Uterus (tissue), 2 donors: ENCODE data around the gene ARHGAP42.

Experiments used
- POLR2A ChIP-seq, 2 donors: fragments of 450-650 bp; IDR thresholded peaks; one replicate each; pipeline ENCODE4 v1.6.1; 2016; ENCODE audit warnings: antibody characterized with exemption in 2 of 2, mild to moderate bottlenecking in 1 of 2, moderate library complexity in 1 of 2
- TF ChIP-seq, protein P1 (sequence below), 4 experiments: fragments of 200-600 bp in 2 of 4; fragments of 450-650 bp in 2 of 4; sonication (generic) in 2 of 4; IDR thresholded peaks; one replicate each; pipeline ENCODE4 v1.5.1; 2016 to 2019; ENCODE audit warnings: antibody characterized with exemption in 4 of 4, mild to moderate bottlenecking in 2 of 4, moderate library complexity in 1 of 4

DNA sequence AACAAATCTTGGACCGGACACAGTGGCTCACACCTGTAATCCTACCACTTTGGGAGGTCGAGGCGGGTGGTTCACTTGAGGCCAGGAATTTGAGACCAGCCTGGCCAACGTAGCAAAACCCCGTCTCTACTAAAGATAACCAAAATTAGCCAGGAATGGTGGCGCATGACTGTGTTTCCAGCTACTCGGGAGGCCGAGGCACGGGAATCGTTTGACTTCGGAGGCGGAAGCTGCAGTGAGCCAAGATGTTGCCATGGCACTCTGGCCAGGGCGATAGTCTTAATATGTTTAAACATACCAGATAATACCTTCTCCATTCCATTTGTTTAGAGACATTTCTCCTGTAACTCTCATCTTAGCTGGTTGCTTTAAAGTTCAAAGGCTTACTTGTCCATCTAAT, 218.6 kb downstream of the ARHGAP42 start:
- TF ChIP-seq, protein P1, sequence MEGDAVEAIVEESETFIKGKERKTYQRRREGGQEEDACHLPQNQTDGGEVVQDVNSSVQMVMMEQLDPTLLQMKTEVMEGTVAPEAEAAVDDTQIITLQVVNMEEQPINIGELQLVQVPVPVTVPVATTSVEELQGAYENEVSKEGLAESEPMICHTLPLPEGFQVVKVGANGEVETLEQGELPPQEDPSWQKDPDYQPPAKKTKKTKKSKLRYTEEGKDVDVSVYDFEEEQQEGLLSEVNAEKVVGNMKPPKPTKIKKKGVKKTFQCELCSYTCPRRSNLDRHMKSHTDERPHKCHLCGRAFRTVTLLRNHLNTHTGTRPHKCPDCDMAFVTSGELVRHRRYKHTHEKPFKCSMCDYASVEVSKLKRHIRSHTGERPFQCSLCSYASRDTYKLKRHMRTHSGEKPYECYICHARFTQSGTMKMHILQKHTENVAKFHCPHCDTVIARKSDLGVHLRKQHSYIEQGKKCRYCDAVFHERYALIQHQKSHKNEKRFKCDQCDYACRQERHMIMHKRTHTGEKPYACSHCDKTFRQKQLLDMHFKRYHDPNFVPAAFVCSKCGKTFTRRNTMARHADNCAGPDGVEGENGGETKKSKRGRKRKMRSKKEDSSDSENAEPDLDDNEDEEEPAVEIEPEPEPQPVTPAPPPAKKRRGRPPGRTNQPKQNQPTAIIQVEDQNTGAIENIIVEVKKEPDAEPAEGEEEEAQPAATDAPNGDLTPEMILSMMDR (IDR thresholded peaks at IDR 0.05) = no peak
- TF ChIP-seq POLR2A (IDR thresholded peaks at IDR 0.05) = no peak
